GM10248 (cell line): ENCODE results near the gene SIRPA.

ENCODE experiments used
- CTCF ChIA-PET: fragments of 300-600 bp; sonication (Branson Sonifier 250); formaldehyde crosslinking; extraction: SDS; loops from one replicate; lab custom pipeline; 2021; ENCODE audit warnings: antibody characterized with exemption; lab: Yijun Ruan, JAX
- POLR2A ChIA-PET: fragments of 350-650 bp; sonication (Branson Sonifier 250); formaldehyde crosslinking; extraction: SDS; loops from one replicate; lab custom pipeline; 2020; ENCODE audit warnings: antibody characterized with exemption; lab: Yijun Ruan, JAX
- DNase-seq: peaks from one replicate; pipeline ENCODE4 v3.0.0; 2012; ENCODE audit errors: extremely low spot score
- TF ChIP-seq, protein P1 (sequence below): IDR thresholded peaks from 2 replicates; pipeline ENCODE4 v1.5.1; 2012; ENCODE audit warnings: mild to moderate bottlenecking, low read depth; ENCODE audit errors: extremely low read depth, missing control alignments, control extremely low read depth

SIRPA gene

DNA sequence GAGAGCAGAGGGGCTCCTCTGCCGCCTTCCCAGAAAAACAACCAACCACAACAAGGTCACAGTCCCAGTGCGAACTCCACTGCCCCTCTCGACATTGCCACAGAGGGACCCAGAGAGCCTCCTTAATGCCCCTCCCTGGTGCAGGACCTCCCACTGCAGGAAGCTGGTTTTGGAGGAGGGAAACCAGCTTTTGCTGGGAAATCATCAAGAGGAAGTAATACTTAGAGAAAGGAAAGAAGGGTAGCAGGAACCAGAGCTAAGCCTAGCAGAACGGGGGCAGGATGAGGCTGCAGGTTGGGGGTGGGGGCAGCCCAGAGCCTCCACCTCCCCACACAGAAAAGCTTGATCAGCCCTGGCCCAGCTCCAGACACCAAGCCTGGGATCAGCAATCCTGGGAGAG lies 37.7 kb upstream of the SIRPA start:
- no peak for DNase-seq
- POLR2A ChIA-PET: no interaction called here
- TF ChIP-seq, protein P1, sequence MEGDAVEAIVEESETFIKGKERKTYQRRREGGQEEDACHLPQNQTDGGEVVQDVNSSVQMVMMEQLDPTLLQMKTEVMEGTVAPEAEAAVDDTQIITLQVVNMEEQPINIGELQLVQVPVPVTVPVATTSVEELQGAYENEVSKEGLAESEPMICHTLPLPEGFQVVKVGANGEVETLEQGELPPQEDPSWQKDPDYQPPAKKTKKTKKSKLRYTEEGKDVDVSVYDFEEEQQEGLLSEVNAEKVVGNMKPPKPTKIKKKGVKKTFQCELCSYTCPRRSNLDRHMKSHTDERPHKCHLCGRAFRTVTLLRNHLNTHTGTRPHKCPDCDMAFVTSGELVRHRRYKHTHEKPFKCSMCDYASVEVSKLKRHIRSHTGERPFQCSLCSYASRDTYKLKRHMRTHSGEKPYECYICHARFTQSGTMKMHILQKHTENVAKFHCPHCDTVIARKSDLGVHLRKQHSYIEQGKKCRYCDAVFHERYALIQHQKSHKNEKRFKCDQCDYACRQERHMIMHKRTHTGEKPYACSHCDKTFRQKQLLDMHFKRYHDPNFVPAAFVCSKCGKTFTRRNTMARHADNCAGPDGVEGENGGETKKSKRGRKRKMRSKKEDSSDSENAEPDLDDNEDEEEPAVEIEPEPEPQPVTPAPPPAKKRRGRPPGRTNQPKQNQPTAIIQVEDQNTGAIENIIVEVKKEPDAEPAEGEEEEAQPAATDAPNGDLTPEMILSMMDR: no peak
- CTCF ChIA-PET: interaction anchor here (1.0 to 1.4 kb wide), 3 partner anchors 8 to 81 kb away, joined by 3 to 4 read pairs (median 4); no protein-coding TSS in a partner anchor

DNA sequence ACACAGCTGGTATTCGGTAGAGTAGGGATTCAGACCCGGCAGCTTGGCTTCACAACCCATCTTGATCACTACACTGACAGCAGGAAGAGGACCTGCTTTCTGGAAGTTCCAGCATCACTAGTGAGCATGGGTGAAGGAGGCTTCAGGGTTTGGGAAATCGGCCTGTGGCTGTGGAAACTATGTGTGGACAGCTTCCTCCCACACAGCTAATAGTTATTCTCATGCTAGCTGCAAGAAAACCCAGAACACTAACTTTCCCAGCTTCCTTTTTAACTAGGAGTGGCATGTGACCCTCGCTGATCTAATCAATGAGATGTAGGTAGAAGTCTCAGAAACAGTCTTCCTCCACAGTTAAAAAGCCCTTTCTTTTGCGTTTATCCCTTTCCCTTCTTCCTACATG lies 36.3 kb upstream of the SIRPA start:
- ChIA-PET POLR2A (interaction anchor here (0.6 to 0.9 kb wide), 2 partner anchors 12 to 602 kb away, joined by 4 read pairs; no protein-coding TSS in a partner anchor), CTCF (interaction anchor here (1.0 to 1.1 kb wide), 2 partner anchors 8 to 14 kb away, joined by 3 read pairs; no protein-coding TSS in a partner anchor)
- DNase-seq: no peak
- TF ChIP-seq, protein P1: no peak

DNA sequence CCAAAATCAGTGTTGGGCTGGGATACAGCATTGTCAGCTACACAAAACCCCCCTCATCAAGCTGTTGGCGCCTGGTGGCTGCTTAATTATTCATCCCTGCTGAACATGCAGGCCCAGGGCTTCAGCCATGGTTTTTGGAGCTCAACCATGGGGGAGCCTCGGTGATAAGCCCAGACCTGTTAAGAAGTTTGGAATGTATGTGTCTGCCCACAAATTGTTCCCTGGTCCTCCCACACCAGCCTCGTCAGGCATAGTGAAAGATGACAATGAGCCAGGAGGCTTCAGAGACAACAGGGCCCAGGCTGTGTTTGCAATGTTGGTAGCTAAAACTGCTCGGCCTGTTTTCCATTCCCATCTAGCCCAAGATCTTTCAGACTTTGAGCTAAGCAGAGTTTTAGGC lies 34.8 kb upstream of the SIRPA start:
- DNase-seq: no peak
- ChIA-PET CTCF (no interaction called here), POLR2A (no interaction called here)
- TF ChIP-seq, protein P1: no peak

DNA sequence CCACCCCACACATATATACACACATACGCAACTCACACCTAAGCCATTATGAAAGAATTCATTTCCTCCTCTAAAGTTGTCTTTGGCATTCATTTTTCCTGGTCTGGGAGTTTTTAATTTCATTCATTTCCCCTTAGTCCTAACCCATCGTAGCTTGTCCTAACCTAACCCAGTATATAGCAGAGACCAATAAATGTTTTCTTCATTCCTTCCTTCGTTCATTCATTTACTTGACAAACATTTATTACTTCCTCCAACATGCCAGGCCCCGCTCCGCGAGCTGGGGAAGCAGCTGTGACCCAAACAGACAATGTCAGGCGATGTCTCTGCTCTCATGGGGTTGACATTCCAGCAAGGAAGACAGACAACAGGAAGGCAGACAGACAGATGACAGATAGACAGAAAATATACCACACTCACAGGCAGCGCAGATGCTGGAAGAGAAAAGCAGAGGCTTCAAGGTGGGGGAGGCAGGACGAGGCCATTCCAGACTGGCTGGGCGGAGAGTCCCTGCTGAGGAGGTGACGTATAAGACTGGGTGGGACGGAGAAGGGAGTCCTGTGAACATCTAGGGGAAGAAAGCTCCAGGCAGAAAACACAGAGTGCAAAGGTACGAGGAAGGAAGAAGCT lies 33.7 kb upstream of the SIRPA start:
- ChIA-PET CTCF (no interaction called here), POLR2A (no interaction called here)
- no peak for DNase-seq
- TF ChIP-seq, protein P1: no peak

DNA sequence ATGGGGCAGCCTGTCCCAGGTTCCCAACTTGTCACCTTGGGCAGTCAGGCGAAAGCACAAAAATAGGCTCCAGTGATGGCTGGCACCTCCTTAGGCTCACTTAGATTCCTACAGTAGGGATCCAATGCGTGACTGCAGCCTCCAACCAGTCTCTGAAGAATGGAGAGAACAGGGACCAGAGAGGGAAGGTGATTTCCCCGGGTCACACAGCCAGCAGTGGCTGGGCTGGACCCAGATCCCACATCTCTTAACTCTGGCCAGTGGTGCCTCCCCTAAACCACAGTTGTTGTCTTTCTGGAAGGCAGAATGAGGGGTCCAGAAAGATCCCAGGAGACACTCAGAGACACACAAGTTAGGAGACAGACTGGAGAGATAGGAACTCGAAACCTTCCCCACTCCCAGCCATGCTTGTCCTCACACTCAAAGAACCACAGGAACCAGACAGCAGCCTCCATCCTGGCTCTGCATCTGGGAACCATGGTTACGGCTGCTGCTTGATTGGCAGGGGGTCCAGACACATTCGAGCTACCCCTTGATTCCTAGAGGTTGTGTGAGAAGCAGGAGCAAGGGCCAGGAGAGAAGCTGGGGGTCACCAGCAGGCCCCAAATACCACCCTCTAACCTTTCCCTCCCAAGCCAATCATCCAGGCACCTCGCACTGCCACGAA lies 33.1 kb upstream of the SIRPA start:
- ChIA-PET CTCF (no interaction called here), POLR2A (no interaction called here)
- no peak for DNase-seq
- TF ChIP-seq, protein P1: no peak

DNA sequence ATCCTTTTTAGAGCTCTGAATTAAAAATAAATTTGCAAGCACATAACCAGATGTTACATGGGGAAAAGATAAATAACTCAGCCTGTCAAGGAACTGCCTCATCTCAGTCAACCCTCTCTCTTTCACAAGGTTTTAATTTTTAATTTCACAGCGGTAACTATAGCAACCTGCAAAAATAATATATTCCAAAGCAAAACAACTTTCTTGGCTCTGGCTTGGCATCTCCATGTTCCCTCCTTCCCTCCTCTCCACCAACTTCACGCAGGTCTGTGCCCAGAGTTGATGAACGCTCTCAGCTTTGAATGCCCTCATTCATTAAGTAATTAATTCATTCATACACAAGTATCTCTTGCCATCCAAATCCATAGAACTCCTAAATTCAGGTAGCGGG lies 32.5 kb upstream of the SIRPA start:
- ChIA-PET CTCF (no interaction called here), POLR2A (no interaction called here)
- no peak for DNase-seq
- TF ChIP-seq, protein P1: no peak
